Calu3 (cell line): Measurements from ENCODE around the gene RBPJ. TPM values are rescaled to one million over a fixed set of nuclear protein-coding genes. Genes with fewer than 3 reads are reported as not detected.
"Not testable (repeated sequence)": the region's sequence is repeated elsewhere in the genome, so short reads cannot be mapped to it uniquely, and the experiment has no call there.

Experiments used
- BruUV-seq: library from RNA; stranded (reverse); fragments of 400-500 nt; replicated peaks from 2 replicates; lab custom pipeline; 2021; lab: Mats Ljungman, UMichigan
- CTCF ChIA-PET: fragments of 300-600 bp; sonication (Branson Sonifier 250); formaldehyde crosslinking; loops from one replicate; lab custom pipeline; 2022; ENCODE audit warnings: antibody characterized with exemption; lab: Charles Lee
- DNase-seq: peaks from one replicate; pipeline ENCODE4 v3.0.0; 2022
- H3K27ac Mint-ChIP-seq: one replicate; pipeline ENCODE4 v1.8.0; 2022; ENCODE audit warnings: mixed read lengths; ENCODE audit not compliant: unreplicated experiment
- H3K27me3 Mint-ChIP-seq: one replicate; pipeline ENCODE4 v1.8.0; 2022; ENCODE audit warnings: mixed read lengths; ENCODE audit not compliant: unreplicated experiment
- H3K36me3 Mint-ChIP-seq: one replicate; pipeline ENCODE4 v1.8.0; 2022; ENCODE audit warnings: mild to moderate bottlenecking, moderate library complexity, mixed read lengths; ENCODE audit not compliant: insufficient read depth, unreplicated experiment
- H3K4me1 Mint-ChIP-seq: one replicate; pipeline ENCODE4 v1.8.0; 2022; ENCODE audit warnings: mild to moderate bottlenecking, low read depth, mixed read lengths; ENCODE audit not compliant: unreplicated experiment
- H3K4me3 Mint-ChIP-seq: one replicate; pipeline ENCODE4 v1.8.0; 2022; ENCODE audit warnings: mild to moderate bottlenecking, low read depth, moderate library complexity, mixed read lengths; ENCODE audit not compliant: unreplicated experiment
- H3K9me3 Mint-ChIP-seq: one replicate; pipeline ENCODE4 v1.8.0; 2022; ENCODE audit warnings: low read depth, mixed read lengths; ENCODE audit not compliant: unreplicated experiment
- CTCF ChIP-seq: fragments of 200-600 bp; IDR thresholded peaks from one replicate; pipeline ENCODE4 v1.8.0; 2022; ENCODE audit warnings: antibody characterized with exemption; ENCODE audit not compliant: unreplicated experiment
- intact Hi-C: fragments of 100-400 bp; cut with micrococcal nuclease; formaldehyde crosslinking; loops from one replicate; pipeline ENCODE4 v1.10.0; 2022; ENCODE audit not compliant: unreplicated experiment
- total RNA-seq: library from RNA; stranded (reverse); gene quantifications from 2 replicates; pipeline ENCODE4 v1.2.3, GENCODE V29; 2022

The RBPJ gene
- total RNA-seq, 1 experiment from 2014 or later = 56.3 TPM

- intact Hi-C loops = no loop called here
- H3K27me3 Mint-ChIP-seq = no peaks in the 10 kb centered on the region
- TF ChIP-seq CTCF = no peak
- CTCF ChIA-PET = no interaction called here
- no peak overlapping the region for H3K27ac Mint-ChIP-seq
- DNase-seq = no peak
- no peak overlapping the region for H3K4me3 Mint-ChIP-seq
- BruUV-seq = no TSS peak
- no peaks in the 10 kb centered on the region for H3K36me3 Mint-ChIP-seq
- no peaks in the 10 kb centered on the region for H3K4me1 Mint-ChIP-seq
- H3K9me3 Mint-ChIP-seq = no peaks in the 10 kb centered on the region
These were observed 35.3 kb downstream of the RBPJ start for GRCh38 chr4:26356081-26356501.

- H3K4me3 Mint-ChIP-seq, H3K9me3 Mint-ChIP-seq, H3K27ac Mint-ChIP-seq, CTCF ChIA-PET, DNase-seq, H3K4me1 Mint-ChIP-seq, BruUV-seq, H3K27me3 Mint-ChIP-seq, H3K36me3 Mint-ChIP-seq, intact Hi-C loops: not testable (repeated sequence)
These were observed 38.7 kb downstream of the RBPJ start for GRCh38 chr4:26359521-26359920.

GRCh38 chr4:26360273-26360672 is 39.5 kb downstream of the RBPJ start:
- Mint-ChIP-seq H3K9me3 (no peaks in the 10 kb centered on the region), H3K4me1 (no peaks in the 10 kb centered on the region), H3K27me3 (no peaks in the 10 kb centered on the region), H3K27ac (no peak overlapping the region), H3K4me3 (no peak overlapping the region), H3K36me3 (no peaks in the 10 kb centered on the region)
- intact Hi-C loops = no loop called here
- no peak for DNase-seq
- TF ChIP-seq CTCF = no peak
- CTCF ChIA-PET = no interaction called here
- BruUV-seq = no TSS peak

GRCh38 chr4:26360864-26361263 is 40.0 kb downstream of the RBPJ start:
- no peak for TF ChIP-seq CTCF
- Mint-ChIP-seq H3K9me3 (no peaks in the 10 kb centered on the region), H3K27ac (no peak overlapping the region), H3K4me1 (no peaks in the 10 kb centered on the region), H3K4me3 (no peak overlapping the region), H3K36me3 (no peaks in the 10 kb centered on the region), H3K27me3 (no peaks in the 10 kb centered on the region)
- CTCF ChIA-PET = no interaction called here
- no peak for DNase-seq
- intact Hi-C loops = no loop called here
- no TSS peak for BruUV-seq

- CTCF ChIA-PET = no interaction called here
- TF ChIP-seq CTCF = no peak
- no TSS peak for BruUV-seq
- Mint-ChIP-seq H3K27me3 (no peaks in the 10 kb centered on the region), H3K9me3 (no peaks in the 10 kb centered on the region), H3K4me3 (no peak overlapping the region), H3K4me1 (no peaks in the 10 kb centered on the region), H3K27ac (no peak overlapping the region), H3K36me3 (no peaks in the 10 kb centered on the region)
- no peak for DNase-seq
- intact Hi-C loops = no loop called here
These were observed 40.5 kb downstream of the RBPJ start for GRCh38 chr4:26361297-26361696.
